K562 (cell line): ENCODE measurements around the gene COMMD4. TPM values are rescaled to one million over a fixed set of nuclear protein-coding genes. Genes with fewer than 3 reads are reported as not detected.

Source experiments
- ATAC-seq: fragments of 200-7000 bp; cut with Tn5 transposase; 3 replicates; pipeline ENCODE4 v1.9.1; 2020; ENCODE audit warnings: moderate library complexity
- Bru-seq: library from RNA; stranded (reverse); fragments of 400-500 nt; gene quantifications from one replicate; lab custom pipeline; 2021; lab: Mats Ljungman, UMichigan
- BruChase-seq, 2 experiments: library from RNA; stranded (reverse); fragments of 400-500 nt; gene quantifications; one replicate each; lab custom pipeline; 2021; lab: Mats Ljungman, UMichigan
- BruUV-seq: library from RNA; stranded (reverse); fragments of 400-500 nt; replicated peaks from 2 replicates; lab custom pipeline; 2021; lab: Mats Ljungman, UMichigan
- CTCF ChIA-PET: fragments of 300-600 bp; formaldehyde crosslinking; extraction: SDS; loops from one replicate; lab custom pipeline; 2021; ENCODE audit warnings: low intra/inter-chr PET ratio; lab: Yijun Ruan, JAX
- POLR2A ChIA-PET: fragments of 300-600, 350-650 bp; sonication (Branson Sonifier 250); formaldehyde crosslinking; extraction: SDS; loops from one replicate; lab custom pipeline; 2021; ENCODE audit warnings: antibody characterized with exemption, inconsistent platforms; lab: Yijun Ruan, JAX
- DNase-seq, 4 experiments: peaks; one replicate each; pipeline versions ENCODE4 v3.0.0 to v3.0.0-alpha.2; 2011 to 2018; ENCODE audit warnings: low spot score in 3 of 4, mixed read lengths in 3 of 4; ENCODE audit errors: extremely low read depth in 1 of 4
- FAIRE-seq: peaks from 2 replicates; lab custom pipeline; 2011; peaks lifted over from hg19 to GRCh38; lab: Jason Lieb, UNC
- H2AFZ ChIP-seq: 2 replicates; pipeline ENCODE4 v1.6.0; 2011; ENCODE audit warnings: low read depth, low read length, control low read depth, inconsistent platforms
- H3K27ac ChIP-seq: fragments of 200-600 bp; 3 replicates; pipeline ENCODE4 v1.8.0; 2011; ENCODE audit warnings: low read depth, mild to moderate bottlenecking, control low read depth, inconsistent platforms, low read length, moderate library complexity, mixed read lengths; ENCODE audit errors: extremely low read depth
- H3K27me3 ChIP-seq, 2 experiments: fragments of 300-600 bp in 1 of 2; 2 replicates in 1 of 2; 3 replicates in 1 of 2; pipeline versions ENCODE4 v1.6.0 to v1.8.0; 2011; ENCODE audit warnings: inconsistent platforms in 2 of 2, low read length in 2 of 2, mild to moderate bottlenecking in 1 of 2, mixed read lengths in 1 of 2, moderate library complexity in 1 of 2; ENCODE audit not compliant: control insufficient read depth in 2 of 2, insufficient read depth in 2 of 2
- H3K36me3 ChIP-seq: fragments of 300-600 bp; 3 replicates; pipeline ENCODE4 v1.8.0; 2011; ENCODE audit warnings: mild to moderate bottlenecking, low read length, inconsistent platforms; ENCODE audit not compliant: control insufficient read depth, insufficient read depth
- H3K4me1 ChIP-seq, 2 experiments: fragments of 200-600 bp in 1 of 2; replicated peaks in 1 of 2; 2 replicates in 1 of 2; 3 replicates in 1 of 2; pipeline versions ENCODE4 v1.5.1 to v1.8.0; 2011; ENCODE audit warnings: inconsistent platforms in 2 of 2, low read length in 2 of 2, mild to moderate bottlenecking in 1 of 2, mixed read lengths in 1 of 2, moderate library complexity in 1 of 2; ENCODE audit not compliant: control insufficient read depth in 2 of 2, insufficient read depth in 2 of 2
- H3K4me2 ChIP-seq: 2 replicates; pipeline ENCODE4 v1.6.1; 2011; ENCODE audit warnings: low read length, control low read depth, inconsistent platforms, mixed read lengths; ENCODE audit not compliant: insufficient read depth
- H3K4me3 ChIP-seq: fragments of 200-600 bp; sonication (generic), shearing (Covaris generic); 2 replicates; pipeline ENCODE4 v1.5.1; 2016; ENCODE audit warnings: control low read depth, inconsistent platforms
- H3K79me2 ChIP-seq: fragments of 200-600 bp; 3 replicates; pipeline ENCODE4 v1.8.0; 2011; ENCODE audit warnings: low read length, inconsistent platforms; ENCODE audit not compliant: control insufficient read depth, insufficient read depth
- H3K9ac ChIP-seq, 2 experiments: 2 replicates each; pipeline versions ENCODE4 v1.6.0 to v1.6.1; 2011; ENCODE audit warnings: low read depth in 2 of 2, low read length in 2 of 2, control low read depth in 1 of 2, inconsistent platforms in 1 of 2, mild to moderate bottlenecking in 1 of 2, mixed read lengths in 1 of 2; ENCODE audit not compliant: insufficient read depth in 1 of 2
- H3K9me1 ChIP-seq: one replicate; pipeline ENCODE4 v1.6.0; 2011; ENCODE audit warnings: inconsistent platforms, mild to moderate bottlenecking, low read length, moderate library complexity; ENCODE audit not compliant: control insufficient read depth, insufficient read depth
- H3K9me3 ChIP-seq: replicated peaks from 2 replicates; pipeline ENCODE4 v1.5.1; 2011; ENCODE audit warnings: low read depth, low read length, inconsistent platforms; ENCODE audit not compliant: control insufficient read depth, insufficient read depth
- H4K20me1 ChIP-seq: replicated peaks from 2 replicates; pipeline ENCODE4 v1.6.1; 2011; ENCODE audit warnings: low read length, inconsistent platforms, mixed read lengths; ENCODE audit not compliant: control insufficient read depth, insufficient read depth
- ADNP ChIP-seq: fragments of 200-800 bp; sonication (Bioruptor generic); IDR thresholded peaks from 2 replicates; pipeline ENCODE4 v1.6.1; 2016; ENCODE audit warnings: missing genetic modification characterization, missing compliant biosample characterization
- AFF1 ChIP-seq, 2 experiments: fragments of 450-650 bp; IDR thresholded peaks; 2 replicates each; pipeline ENCODE4 v1.6.1; 2018; ENCODE audit warnings: mild to moderate bottlenecking in 2 of 2, low read depth in 1 of 2; ENCODE audit not compliant: partially characterized antibody in 2 of 2
- GATA2 ChIP-seq: sonication (generic); formaldehyde crosslinking; IDR thresholded peaks from 2 replicates; pipeline ENCODE4 v1.4.0; 2020; ENCODE audit warnings: mild to moderate bottlenecking, missing genetic modification reagents
- MBD2 ChIP-seq: sonication (generic); IDR thresholded peaks from 2 replicates; pipeline ENCODE4 v1.6.1; 2016; ENCODE audit warnings: low read depth, borderline replicate concordance
- NONO ChIP-seq, 2 experiments: fragments of 200-400 bp in 1 of 2; fragments of 450-650 bp in 1 of 2; formaldehyde crosslinking in 1 of 2; IDR thresholded peaks; 2 replicates each; pipeline ENCODE4 v1.6.1; 2017; ENCODE audit warnings: low read depth in 2 of 2, mild to moderate bottlenecking in 2 of 2, moderate library complexity in 2 of 2, low read length in 1 of 2
- ZC3H8 ChIP-seq: fragments of 450-650 bp; IDR thresholded peaks from 2 replicates; pipeline ENCODE4 v1.6.1; 2017
- WGBS: fragments of 100-300 bp; shearing (Covaris generic); methylation state at CpG from one replicate; pipeline ENCODE4 v1.1.6; 2016; ENCODE audit warnings: low coverage, mixed read lengths; ENCODE audit not compliant: insufficient coverage; ENCODE audit errors: missing lambda C conversion rate; 5-methylcytosine and 5-hydroxymethylcytosine counted together
- in situ Hi-C: fragments of 300-500 bp; cut with MboI; formaldehyde crosslinking; loops from 4 replicates; pipeline ENCODE4 v1.15.0; 2018; ENCODE audit warnings: inconsistent platforms, mixed read lengths
- intact Hi-C: fragments of 100-400 bp; cut with micrococcal nuclease; formaldehyde crosslinking; loops from 2 replicates; pipeline ENCODE4 v1.14.2; 2022
- long read RNA-seq, 3 experiments: library from polyadenylated mRNA in 2 of 3; library from RNA in 1 of 3; unstranded in 2 of 3; stranded (forward) in 1 of 3; transcript quantifications; one replicate each; pipeline ENCODE4 v2.0.0, GENCODE V29; 2019 to 2022
- polyA minus RNA-seq, 3 experiments: library from RNA; depleted of rRNA, polyadenylated mRNA; stranded (reverse); fragments of >200 nt; gene quantifications; 2 replicates each; pipeline ENCODE4 v1.2.3, GENCODE V29; 2011
- polyA plus RNA-seq, 8 experiments: library from polyadenylated mRNA; depleted of rRNA in 4 of 8; stranded (reverse) in 5 of 8; unstranded in 3 of 8; fragments of >200 nt; fragmentation: Nextera tagmentation in 2 of 8; fragmentation: Illumina TruSeq in 1 of 8; extraction: Ambion mirVana in 2 of 8; extraction: Trizol in 1 of 8; gene quantifications; 2 replicates each; pipeline versions ENCODE4 v1.2.1 to v1.2.3, GENCODE V29; 2011 to 2014; ENCODE audit warnings: inconsistent platforms in 1 of 8, missing spikeins in 1 of 8
- total RNA-seq, 7 experiments: library from RNA; depleted of rRNA in 6 of 7; stranded (reverse); fragments of >200 nt in 6 of 7; fragmentation: Illumina TruSeq in 2 of 7; extraction: Trizol in 2 of 7; gene quantifications; 2 replicates each; pipeline versions ENCODE4 v1.2.1 to v1.2.3, GENCODE V29; 2011 to 2021; ENCODE audit warnings: low replicate concordance in 1 of 7
- TF ChIP-seq, protein P1 (sequence below): fragments of 250-450 bp; sonication (Bioruptor Pico); IDR thresholded peaks from 2 replicates; pipeline ENCODE4 v1.8.0; 2022; ENCODE audit warnings: moderate library complexity, mild to moderate bottlenecking, inconsistent platforms
- TF ChIP-seq, protein P2 (sequence below): fragments of 450-650 bp; conservative IDR thresholded peaks from 2 replicates; pipeline ENCODE4 v1.6.1; 2016; ENCODE audit warnings: missing genetic modification characterization, low read depth, mild to moderate bottlenecking, missing compliant biosample characterization, moderate library complexity

The COMMD4 gene
- total RNA-seq (2011; cell fraction: chromatin; rRNA removed; ENCODE audit: low replicate concordance): 37.7 and 74.6 TPM in 2 replicates
- total RNA-seq (2011; cell fraction: nucleolus; rRNA removed): 69.5 and 77.8 TPM in 2 replicates
- total RNA-seq (2011; cell fraction: nucleoplasm; rRNA removed): 44.1 and 45.0 TPM in 2 replicates
- total RNA-seq (2014; rRNA removed) (137 and 140 TPM in 2 replicates), total RNA-seq (2014; rRNA removed; fragmentation: Illumina TruSeq; extraction: Trizol) (35.6 and 50.0 TPM in 2 replicates), total RNA-seq (2015; rRNA removed; fragmentation: Illumina TruSeq; extraction: Trizol) (63.2 and 63.9 TPM in 2 replicates), total RNA-seq (2021) (104 and 112 TPM in 2 replicates), polyA plus RNA-seq (2011; rRNA removed) (77.1 and 77.6 TPM in 2 replicates), polyA plus RNA-seq (2014; fragmentation: Illumina TruSeq; extraction: Trizol) (43.9 and 64.1 TPM in 2 replicates), polyA plus RNA-seq (2014; fragmentation: Nextera tagmentation; extraction: Ambion mirVana) (10 to 100 TPM; 20.4 to 39.2 TPM), polyA plus RNA-seq (2014; rRNA removed) (124 and 138 TPM in 2 replicates), polyA minus RNA-seq (2011; rRNA and poly(A)+ RNA removed) (19.7 and 25.0 TPM in 2 replicates), Bru-seq, nascent RNA (percentile 83 among the genes with signal in this experiment), BruChase-seq, experiment 1, labeled RNA remaining after a 2-hour chase (percentile 73 among the genes with signal in this experiment), BruChase-seq, experiment 2, labeled RNA remaining after a 6-hour chase (percentile 74 among the genes with signal in this experiment)
- polyA plus RNA-seq (2011; cell fraction: cytosol; rRNA removed): 125 and 225 TPM in 2 replicates
- polyA plus RNA-seq (2011; cell fraction: nucleus; rRNA removed): 190 and 266 TPM in 2 replicates
- 85.8 and 110 TPM in 2 replicates for polyA plus RNA-seq (2012)
- polyA minus RNA-seq (2011; cell fraction: cytosol; rRNA and poly(A)+ RNA removed): 25.5 and 34.4 TPM in 2 replicates
- polyA minus RNA-seq (2011; cell fraction: nucleus; rRNA and poly(A)+ RNA removed): 14.5 and 15.6 TPM in 2 replicates
- long read RNA-seq, experiment 1, full-length matches to known transcripts: 67 of 95 reads
- long read RNA-seq, experiment 1, partial matches to known transcripts: 13 of 95 reads
- long read RNA-seq, experiment 1, other reads (novel, unspliced or antisense): 15 of 95 reads
- long read RNA-seq, experiment 2, full-length matches to known transcripts: 29 of 100 reads
- long read RNA-seq, experiment 2, partial matches to known transcripts: 58 of 100 reads
- long read RNA-seq, experiment 2, other reads (novel, unspliced or antisense): 13 of 100 reads
- long read RNA-seq, experiment 3, transcript COMMD4-202 (7 exons, 722 nt): minor isoform, 5 of 53 reads
- long read RNA-seq, experiment 3, transcript COMMD4-201 (8 exons, 1,067 nt): major isoform, 33 of 53 reads
- long read RNA-seq, experiment 3, partial matches to known transcripts: 6 of 53 reads
- long read RNA-seq, experiment 3, other reads (novel, unspliced or antisense): 6 of 53 reads

DNA sequence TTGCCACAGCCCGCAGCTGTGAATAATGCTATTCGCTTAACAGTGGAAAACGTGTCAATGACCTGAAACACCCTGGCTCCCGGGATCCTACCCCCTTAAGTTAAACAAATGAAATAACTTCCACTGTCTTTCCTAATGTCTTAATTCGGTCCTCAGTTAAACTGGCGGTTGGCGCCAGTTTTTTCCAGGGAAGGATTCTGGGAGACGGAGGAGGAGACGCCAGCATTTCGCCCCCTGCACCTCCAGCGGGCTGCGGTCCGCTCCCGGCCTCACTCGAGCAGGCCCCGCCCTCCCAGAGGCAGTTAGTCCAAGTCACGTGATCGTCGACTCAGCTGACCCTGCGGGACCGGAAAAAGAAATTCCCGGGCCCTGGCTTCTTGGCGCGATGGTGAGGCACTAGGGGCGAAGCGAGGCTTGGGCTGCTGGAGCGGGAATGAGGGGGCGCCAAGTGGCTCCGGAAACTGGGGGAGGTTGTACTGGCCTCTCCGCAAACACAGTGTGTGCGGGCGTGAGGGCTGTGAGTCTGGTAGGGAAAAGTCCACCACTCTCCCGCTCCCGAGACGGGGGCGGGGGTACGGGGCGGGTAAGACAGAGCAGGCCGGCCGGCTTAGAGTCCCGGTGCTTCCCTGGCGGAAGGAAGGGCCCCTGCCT, at the start of gene COMMD4:
Gene COMMD4, plus strand, starts transcription at position 359 of the 651 bp plus-strand sequence. Its CDS starts 27 bp downstream, at position 386.
- in situ Hi-C loops: no loop called here
- BruUV-seq: no TSS peak
- Histone ChIP-seq H3K9me3 (no peaks in the 10 kb centered on the region), H3K4me2 (peak within 1 kb of the TSS; percentile 90), H3K4me3 (peak within 1 kb of the TSS; percentile 64), H3K36me3 (peaks cover 20% of the 10 kb centered on the region; the same call in 2 of the 3 replicates), H3K9me1 (no peaks in the 10 kb centered on the region), H4K20me1 (no peaks in the 10 kb centered on the region), H3K79me2 (peaks cover 11% of the 10 kb centered on the region), H3K27ac (peak within 1 kb of the TSS; percentile 75), H3K9ac (peak within 1 kb of the TSS; percentile 79 to 93), H3K4me1 (peaks cover 10 to 14% of the 10 kb centered on the region in 2 experiments; a peak in 4 of 5 replicates), H3K27me3 (no peaks in the 10 kb centered on the region), H2AFZ (peak within 1 kb of the TSS; percentile 95)
- intact Hi-C loops: no loop called here
- FAIRE-seq (peak; percentile 74), ATAC-seq (peak; percentile 93), DNase-seq (peak; percentile 79 to 96 (median 81))
- POLR2A ChIA-PET: interaction anchor here (1.5 kb wide), 1 partner anchor 17 kb away, joined by 3 read pairs; no protein-coding TSS in a partner anchor
- CTCF ChIA-PET: no interaction called here
- under 1% methylated on average over 30 of the region's 42 CpGs for WGBS
- TF ChIP-seq ADNP (tag): no peak
- TF ChIP-seq, protein P1, sequence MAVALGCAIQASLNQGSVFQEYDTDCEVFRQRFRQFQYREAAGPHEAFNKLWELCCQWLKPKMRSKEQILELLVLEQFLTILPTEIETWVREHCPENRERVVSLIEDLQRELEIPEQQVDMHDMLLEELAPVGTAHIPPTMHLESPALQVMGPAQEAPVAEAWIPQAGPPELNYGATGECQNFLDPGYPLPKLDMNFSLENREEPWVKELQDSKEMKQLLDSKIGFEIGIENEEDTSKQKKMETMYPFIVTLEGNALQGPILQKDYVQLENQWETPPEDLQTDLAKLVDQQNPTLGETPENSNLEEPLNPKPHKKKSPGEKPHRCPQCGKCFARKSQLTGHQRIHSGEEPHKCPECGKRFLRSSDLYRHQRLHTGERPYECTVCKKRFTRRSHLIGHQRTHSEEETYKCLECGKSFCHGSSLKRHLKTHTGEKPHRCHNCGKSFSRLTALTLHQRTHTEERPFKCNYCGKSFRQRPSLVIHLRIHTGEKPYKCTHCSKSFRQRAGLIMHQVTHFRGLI: no peak
- no peak for TF ChIP-seq ZC3H8
- TF ChIP-seq, protein P2, sequence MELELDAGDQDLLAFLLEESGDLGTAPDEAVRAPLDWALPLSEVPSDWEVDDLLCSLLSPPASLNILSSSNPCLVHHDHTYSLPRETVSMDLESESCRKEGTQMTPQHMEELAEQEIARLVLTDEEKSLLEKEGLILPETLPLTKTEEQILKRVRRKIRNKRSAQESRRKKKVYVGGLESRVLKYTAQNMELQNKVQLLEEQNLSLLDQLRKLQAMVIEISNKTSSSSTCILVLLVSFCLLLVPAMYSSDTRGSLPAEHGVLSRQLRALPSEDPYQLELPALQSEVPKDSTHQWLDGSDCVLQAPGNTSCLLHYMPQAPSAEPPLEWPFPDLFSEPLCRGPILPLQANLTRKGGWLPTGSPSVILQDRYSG (tag): no peak
- TF ChIP-seq NONO (IDR thresholded peaks at IDR 0.05; ENCODE audit: low read depth in 2 of 2, low read length in 1 of 2): no peak
- TF ChIP-seq AFF1 (IDR thresholded peaks at IDR 0.05; ENCODE audit: low read depth in 1 of 2, partially characterized antibody in 2 of 2): peak in 1 of 2 experiments; percentile 94
- TF ChIP-seq GATA2: no peak
- TF ChIP-seq MBD2: peak; percentile 78; the same call in 1 of the 2 replicates
